ENCODE data around the gene PARD6G.

The PARD6G gene

GRCh38 chr18:80137976-80138375 is 109.3 kb downstream of the PARD6G start:
- DNase-seq (ENCODE audit: insufficient read length, low spot score), result no peak
- TF ChIP-seq PAX5 (IDR thresholded peaks at IDR 0.05; ENCODE audit: insufficient read depth, low read length, severe bottlenecking), result no peak
- TF ChIP-seq POLR2AphosphoS5 (IDR thresholded peaks at IDR 0.05; ENCODE audit: low read depth, low read length), result 0 out of 2 replicates have a peak, but pooled peaks have one; percentile 48
- no peak for FAIRE-seq

GRCh38 chr18:80137137-80137536 is 110.2 kb downstream of the PARD6G start:
- FAIRE-seq, result no peak
- TF ChIP-seq POLR2AphosphoS5 (IDR thresholded peaks at IDR 0.05; ENCODE audit: low read depth, low read length) (peak; percentile 5; the same call in 1 of the 2 replicates), PAX5 (IDR thresholded peaks at IDR 0.05; ENCODE audit: insufficient read depth, low read length, severe bottlenecking) (no peak), TAF1 (IDR thresholded peaks at IDR 0.05; ENCODE audit: low read depth, low read length) (no peak), SPI1 (IDR thresholded peaks at IDR 0.05; ENCODE audit: low read depth, low read length) (no peak)

GRCh38 chr18:80136679-80137078 is 110.6 kb downstream of the PARD6G start:
- no peak for DNase-seq (ENCODE audit: insufficient read length, low spot score)
- TF ChIP-seq SPI1 (IDR thresholded peaks at IDR 0.05; ENCODE audit: low read depth, low read length), result no peak
- TF ChIP-seq POLR2A (IDR thresholded peaks at IDR 0.05; ENCODE audit: low read depth, low read length), result no peak
- no peak for TF ChIP-seq PAX5 (IDR thresholded peaks at IDR 0.05; ENCODE audit: insufficient read depth, low read length, severe bottlenecking)
- no peak for FAIRE-seq

More at GRCh38 chr18:80137137-80137536, 110.2 kb downstream of the PARD6G start:
- no peak for DNase-seq (ENCODE audit: insufficient read length, low spot score)

- no peak for FAIRE-seq
Measured at GRCh38 chr18:80135136-80135535, 112.2 kb downstream of the PARD6G start.

GRCh38 chr18:80133124-80133523 is 114.2 kb downstream of the PARD6G start:
- TF ChIP-seq POLR2A (IDR thresholded peaks at IDR 0.05; ENCODE audit: low read depth, low read length) (no peak), PAX5 (IDR thresholded peaks at IDR 0.05; ENCODE audit: insufficient read depth, low read length, severe bottlenecking) (no peak), TAF1 (IDR thresholded peaks at IDR 0.05; ENCODE audit: low read depth, low read length) (no peak), SPI1 (IDR thresholded peaks at IDR 0.05; ENCODE audit: low read depth, low read length) (no peak), POLR2AphosphoS5 (IDR thresholded peaks at IDR 0.05; ENCODE audit: low read depth, low read length) (no peak), POU2F2 (IDR thresholded peaks at IDR 0.05; ENCODE audit: low read depth, low read length) (no peak)
- DNase-seq (ENCODE audit: insufficient read length, low spot score), result no peak
- FAIRE-seq, result no peak

More at GRCh38 chr18:80135136-80135535, 112.2 kb downstream of the PARD6G start:
- no peak for DNase-seq (ENCODE audit: insufficient read length, low spot score)
- TF ChIP-seq POU2F2 (IDR thresholded peaks at IDR 0.05; ENCODE audit: low read depth, low read length) (no peak), POLR2A (IDR thresholded peaks at IDR 0.05; ENCODE audit: low read depth, low read length) (no peak), TAF1 (IDR thresholded peaks at IDR 0.05; ENCODE audit: low read depth, low read length) (no peak), PAX5 (IDR thresholded peaks at IDR 0.05; ENCODE audit: insufficient read depth, low read length, severe bottlenecking) (no peak), POLR2AphosphoS5 (IDR thresholded peaks at IDR 0.05; ENCODE audit: low read depth, low read length) (no peak), SPI1 (IDR thresholded peaks at IDR 0.05; ENCODE audit: low read depth, low read length) (no peak)

GRCh38 chr18:80132180-80132812 is 115.0 kb downstream of the PARD6G start:
- no peak for FAIRE-seq
- DNase-seq (ENCODE audit: insufficient read length, low spot score), result no peak
- TF ChIP-seq PAX5 (IDR thresholded peaks at IDR 0.05; ENCODE audit: insufficient read depth, low read length, severe bottlenecking) (no peak), SPI1 (IDR thresholded peaks at IDR 0.05; ENCODE audit: low read depth, low read length) (no peak), POLR2A (IDR thresholded peaks at IDR 0.05; ENCODE audit: low read depth, low read length) (no peak), POLR2AphosphoS5 (IDR thresholded peaks at IDR 0.05; ENCODE audit: low read depth, low read length) (no peak), TAF1 (IDR thresholded peaks at IDR 0.05; ENCODE audit: low read depth, low read length) (no peak), POU2F2 (IDR thresholded peaks at IDR 0.05; ENCODE audit: low read depth, low read length) (no peak)

- TF ChIP-seq POLR2A (IDR thresholded peaks at IDR 0.05; ENCODE audit: low read depth, low read length), result no peak
- no peak for TF ChIP-seq POU2F2 (IDR thresholded peaks at IDR 0.05; ENCODE audit: low read depth, low read length)
- TF ChIP-seq TAF1 (IDR thresholded peaks at IDR 0.05; ENCODE audit: low read depth, low read length), result no peak
- no peak for TF ChIP-seq PAX5 (IDR thresholded peaks at IDR 0.05; ENCODE audit: insufficient read depth, low read length, severe bottlenecking)
- no peak for TF ChIP-seq POLR2AphosphoS5 (IDR thresholded peaks at IDR 0.05; ENCODE audit: low read depth, low read length)
- no peak for TF ChIP-seq SPI1 (IDR thresholded peaks at IDR 0.05; ENCODE audit: low read depth, low read length)
- DNase-seq (ENCODE audit: insufficient read length, low spot score), result no peak
- no peak for FAIRE-seq
Measured at GRCh38 chr18:80130555-80130954, 116.8 kb downstream of the PARD6G start.

- TF ChIP-seq SPI1 (IDR thresholded peaks at IDR 0.05; ENCODE audit: low read depth, low read length) (no peak), PAX5 (IDR thresholded peaks at IDR 0.05; ENCODE audit: insufficient read depth, low read length, severe bottlenecking) (no peak), TAF1 (IDR thresholded peaks at IDR 0.05; ENCODE audit: low read depth, low read length) (no peak), POU2F2 (IDR thresholded peaks at IDR 0.05; ENCODE audit: low read depth, low read length) (no peak)
- no peak for FAIRE-seq
Measured at GRCh38 chr18:80129672-80130367, 117.5 kb downstream of the PARD6G start.

GRCh38 chr18:80127635-80128034 is 119.7 kb downstream of the PARD6G start:
- no peak for FAIRE-seq

More at GRCh38 chr18:80129672-80130367, 117.5 kb downstream of the PARD6G start:
- no peak for DNase-seq (ENCODE audit: insufficient read length, low spot score)

GRCh38 chr18:80126797-80127196 is 120.5 kb downstream of the PARD6G start:
- TF ChIP-seq POLR2A (IDR thresholded peaks at IDR 0.05; ENCODE audit: low read depth, low read length) (no peak), TAF1 (IDR thresholded peaks at IDR 0.05; ENCODE audit: low read depth, low read length) (no peak), SPI1 (IDR thresholded peaks at IDR 0.05; ENCODE audit: low read depth, low read length) (no peak), POLR2AphosphoS5 (IDR thresholded peaks at IDR 0.05; ENCODE audit: low read depth, low read length) (no peak), POU2F2 (IDR thresholded peaks at IDR 0.05; ENCODE audit: low read depth, low read length) (no peak), PAX5 (IDR thresholded peaks at IDR 0.05; ENCODE audit: insufficient read depth, low read length, severe bottlenecking) (no peak)
- FAIRE-seq, result no peak
- DNase-seq (ENCODE audit: insufficient read length, low spot score), result no peak

More at GRCh38 chr18:80127635-80128034, 119.7 kb downstream of the PARD6G start:
- TF ChIP-seq SPI1 (IDR thresholded peaks at IDR 0.05; ENCODE audit: low read depth, low read length) (no peak), POU2F2 (IDR thresholded peaks at IDR 0.05; ENCODE audit: low read depth, low read length) (no peak), POLR2A (IDR thresholded peaks at IDR 0.05; ENCODE audit: low read depth, low read length) (no peak), PAX5 (IDR thresholded peaks at IDR 0.05; ENCODE audit: insufficient read depth, low read length, severe bottlenecking) (no peak), POLR2AphosphoS5 (IDR thresholded peaks at IDR 0.05; ENCODE audit: low read depth, low read length) (no peak), TAF1 (IDR thresholded peaks at IDR 0.05; ENCODE audit: low read depth, low read length) (no peak)
- no peak for DNase-seq (ENCODE audit: insufficient read length, low spot score)
